HT1080 (cell line): ENCODE data around the gene SMARCC2. TPM values are rescaled to one million over a fixed set of nuclear protein-coding genes. Genes with fewer than 3 reads are reported as not detected.
A peak's percentile ranks its signal among the peaks of the same experiment; 100 is the strongest.
"Not testable (repeated sequence)": the region's sequence is repeated elsewhere in the genome, so short reads cannot be mapped to it uniquely, and the experiment has no call there.

Source experiments
- DNase-seq: peaks from one replicate; pipeline ENCODE4 v3.0.0-alpha.2; 2015; ENCODE audit warnings: low read depth
- total RNA-seq: library from RNA; depleted of rRNA; stranded (reverse); fragments of >200 nt; shearing (Covaris generic); gene quantifications from 2 replicates; pipeline ENCODE4 v1.2.3, GENCODE V29; 2014

SMARCC2 gene
- total RNA-seq, 1 experiment from 2014 or later = 44.3 TPM

GRCh38 chr12:56164345-56164729 lies 24.9 kb downstream of the SMARCC2 start:
- no peak for DNase-seq

GRCh38 chr12:56163533-56164344 lies 25.5 kb downstream of the SMARCC2 start:
- DNase-seq = no peak

GRCh38 chr12:56162468-56163290 lies 26.6 kb downstream of the SMARCC2 start:
- no peak for DNase-seq

DNA sequence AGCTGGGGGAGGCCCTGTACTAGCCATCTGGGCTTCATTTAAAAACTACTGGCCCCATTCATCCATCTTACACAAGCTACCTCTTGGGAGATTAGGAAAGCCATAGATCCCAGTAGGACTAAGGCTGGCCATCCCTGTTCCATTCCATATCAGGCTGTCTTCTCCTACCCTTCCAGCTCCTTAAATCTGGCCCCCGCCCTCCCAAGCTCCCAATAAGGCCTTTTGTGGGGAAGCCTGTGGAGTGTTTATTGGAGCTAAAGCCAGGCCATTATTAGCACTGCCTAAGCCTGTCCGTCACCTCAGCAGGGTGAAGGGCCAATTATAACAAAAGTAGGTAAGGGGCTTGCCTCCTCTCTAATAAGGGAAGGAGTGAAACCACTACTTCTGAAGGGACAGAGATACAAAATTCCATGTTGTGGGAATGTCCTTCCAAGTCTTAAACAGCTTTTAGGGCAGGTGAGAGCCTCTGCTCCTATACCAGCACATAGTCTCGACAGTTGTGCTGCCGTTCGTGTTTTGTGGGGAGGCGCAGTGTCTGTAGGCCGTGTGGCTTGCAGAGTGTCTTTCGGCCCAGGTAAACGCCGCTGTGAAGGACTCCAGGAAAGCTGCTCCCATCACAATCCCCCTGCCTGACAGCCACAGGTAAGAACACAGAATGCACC lies 27.5 kb downstream of the SMARCC2 start:
- DNase-seq = no peak

GRCh38 chr12:56160894-56161689 lies 28.2 kb downstream of the SMARCC2 start:
- no peak for DNase-seq

- peak; percentile 87 for DNase-seq
Observed at GRCh38 chr12:56160193-56160763, 29.0 kb downstream of the SMARCC2 start.

DNA sequence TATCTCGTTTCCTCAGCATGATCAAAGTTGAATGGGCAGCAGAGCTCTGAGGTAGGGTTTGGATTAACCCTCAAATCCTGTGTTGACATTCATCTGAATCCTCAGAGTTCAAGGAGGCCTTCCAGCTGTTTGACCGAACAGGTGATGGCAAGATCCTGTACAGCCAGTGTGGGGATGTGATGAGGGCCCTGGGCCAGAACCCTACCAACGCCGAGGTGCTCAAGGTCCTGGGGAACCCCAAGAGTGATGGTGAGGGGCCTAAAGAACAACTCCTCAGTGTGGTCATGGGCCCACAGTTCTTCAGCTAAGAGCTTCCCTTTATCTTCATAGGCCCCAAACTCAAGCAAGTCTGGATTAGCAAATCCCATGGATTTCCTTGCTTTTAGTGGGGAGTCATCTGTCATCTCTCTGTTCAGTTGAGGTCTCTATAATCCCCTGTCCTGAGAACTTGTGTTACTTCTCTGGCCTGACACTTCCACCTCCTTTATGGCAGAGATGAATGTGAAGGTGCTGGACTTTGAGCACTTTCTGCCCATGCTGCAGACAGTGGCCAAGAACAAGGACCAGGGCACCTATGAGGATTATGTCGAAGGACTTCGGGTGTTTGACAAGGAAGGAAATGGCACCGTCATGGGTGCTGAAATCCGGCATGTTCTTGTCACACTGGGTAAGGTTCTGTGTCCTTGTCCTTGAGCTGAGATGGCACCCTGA lies 29.6 kb downstream of the SMARCC2 start:
- no peak for DNase-seq

- DNase-seq = peak; percentile 68
Observed at GRCh38 chr12:56158926-56159461, 30.3 kb downstream of the SMARCC2 start.

GRCh38 chr12:56158029-56158925 lies 31.0 kb downstream of the SMARCC2 start, which contains the start of gene MYL6:
TSS of gene MYL6 (plus strand) at chr12:56158359. CDS start at chr12:56158402, 43 bp downstream.
- DNase-seq = peak; percentile 93

DNA sequence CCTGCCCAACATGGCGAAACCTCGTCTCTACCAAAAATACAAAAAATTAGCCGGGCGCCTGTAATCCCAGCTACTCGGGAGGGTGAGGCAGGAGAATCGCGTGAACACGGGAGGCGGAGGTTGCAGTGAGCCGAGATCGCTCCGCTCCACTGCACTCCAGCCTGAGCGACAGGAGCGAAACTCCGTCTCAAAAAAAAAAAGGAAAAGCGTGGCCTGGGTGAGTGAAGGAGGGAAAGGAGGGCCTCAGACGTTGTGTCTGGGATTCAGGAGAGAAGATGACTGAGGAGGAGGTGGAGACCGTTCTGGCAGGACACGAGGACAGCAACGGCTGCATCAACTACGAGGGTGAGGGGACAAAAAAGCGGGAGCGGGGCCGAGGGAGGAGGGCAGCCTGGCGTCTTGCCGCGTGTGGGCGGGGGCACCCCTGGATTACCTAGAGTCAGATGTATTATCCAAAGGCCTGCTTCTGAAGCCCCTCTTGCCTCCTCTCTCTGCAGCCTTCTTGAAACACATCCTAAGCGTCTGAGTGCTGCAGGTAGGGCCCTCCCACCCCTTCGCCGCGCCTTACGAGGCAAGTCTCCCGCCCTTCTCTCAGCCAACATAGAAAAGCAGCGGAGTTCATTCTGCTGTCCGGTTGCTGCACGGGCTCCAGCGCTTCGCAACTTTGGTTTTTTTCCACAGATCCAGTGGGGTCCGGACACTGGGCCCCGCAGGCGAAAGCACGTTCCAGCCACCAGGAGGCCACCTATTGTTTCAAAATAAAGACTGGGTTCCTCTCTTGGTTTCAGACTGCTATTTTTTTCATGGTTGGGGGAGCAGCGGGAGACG lies 31.9 kb downstream of the SMARCC2 start:
- DNase-seq = peak; percentile 88

DNA sequence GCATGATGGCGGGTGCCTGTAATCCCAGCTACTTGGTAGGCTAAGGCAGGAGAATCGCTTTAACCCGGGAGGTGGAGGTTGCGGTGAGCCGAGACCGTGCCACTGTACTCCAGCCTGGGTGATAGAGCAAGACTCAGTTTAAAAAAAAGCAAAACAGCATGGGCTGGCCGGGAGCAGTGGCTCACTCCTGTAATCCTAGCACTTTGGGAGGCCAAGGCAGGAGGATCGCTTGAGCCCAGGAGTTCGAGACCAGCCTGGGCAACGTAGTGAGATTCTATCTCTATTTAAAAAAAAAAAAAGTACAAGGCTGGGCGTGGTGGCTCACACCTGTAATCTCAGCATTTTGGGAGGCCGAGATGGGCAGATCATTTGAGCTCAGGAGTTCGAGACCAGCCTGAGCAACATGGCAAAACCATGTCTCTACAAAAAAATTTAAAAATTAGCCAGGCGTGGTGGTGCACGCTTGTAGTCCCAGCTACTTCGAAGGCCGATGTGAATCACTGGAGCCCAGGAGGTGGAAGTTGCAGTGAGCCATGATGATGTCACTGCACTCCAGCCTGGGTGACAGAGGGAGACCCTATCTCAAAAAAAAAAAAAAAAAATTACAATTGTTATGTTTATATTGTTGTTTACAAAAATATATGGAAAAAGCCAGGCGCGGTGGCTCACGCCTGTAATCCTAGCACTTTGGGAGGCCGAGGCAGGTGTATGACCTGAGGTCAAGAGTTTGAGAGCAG lies 32.7 kb downstream of the SMARCC2 start:
- not testable (repeated sequence) for DNase-seq

- DNase-seq = no peak
Observed at GRCh38 chr12:56155256-56155845, 33.9 kb downstream of the SMARCC2 start.

DNA sequence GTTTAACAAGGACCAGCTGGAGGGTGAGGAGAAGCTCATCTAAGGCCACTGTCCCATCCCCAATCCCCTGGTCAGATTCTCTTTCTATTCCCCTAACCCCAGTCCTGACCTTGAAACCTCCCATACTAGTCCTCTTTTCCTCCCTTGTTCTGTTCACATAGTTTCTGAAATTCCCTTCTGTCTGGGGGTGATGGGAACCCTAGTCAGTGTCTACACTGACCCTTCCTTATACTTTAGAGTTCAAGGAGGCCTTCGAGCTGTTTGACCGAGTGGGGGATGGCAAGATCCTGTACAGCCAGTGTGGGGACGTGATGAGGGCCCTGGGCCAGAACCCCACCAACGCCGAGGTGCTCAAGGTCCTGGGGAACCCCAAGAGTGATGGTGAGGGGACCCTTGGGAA lies 34.5 kb downstream of the SMARCC2 start:
- no peak for DNase-seq

DNA sequence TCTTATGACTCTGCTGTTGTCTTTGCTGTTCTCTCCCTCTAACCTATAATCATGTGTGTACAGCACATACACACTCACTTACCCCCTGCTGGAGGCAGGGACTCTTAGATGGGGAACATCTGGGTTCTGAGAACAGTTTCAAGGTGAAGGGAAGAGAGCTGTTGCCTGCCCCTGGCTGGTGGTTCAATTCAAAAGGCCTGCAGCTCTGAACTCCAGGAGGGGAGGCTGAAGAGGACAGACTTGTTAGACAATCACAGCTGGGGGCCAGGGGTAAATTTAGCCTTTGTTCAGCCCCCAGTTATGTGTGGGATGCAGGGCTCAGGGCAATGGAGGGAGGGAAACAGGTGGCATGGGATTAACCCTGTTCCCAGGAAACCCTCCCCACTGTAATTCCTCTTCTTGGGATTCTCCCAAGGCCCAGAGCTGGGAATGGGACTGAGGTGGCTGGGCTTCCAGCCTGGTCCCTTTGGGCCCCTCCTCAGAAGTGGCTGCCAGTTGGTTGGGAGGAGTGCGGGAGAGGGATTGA lies 35.0 kb downstream of the SMARCC2 start:
- DNase-seq = no peak

DNA sequence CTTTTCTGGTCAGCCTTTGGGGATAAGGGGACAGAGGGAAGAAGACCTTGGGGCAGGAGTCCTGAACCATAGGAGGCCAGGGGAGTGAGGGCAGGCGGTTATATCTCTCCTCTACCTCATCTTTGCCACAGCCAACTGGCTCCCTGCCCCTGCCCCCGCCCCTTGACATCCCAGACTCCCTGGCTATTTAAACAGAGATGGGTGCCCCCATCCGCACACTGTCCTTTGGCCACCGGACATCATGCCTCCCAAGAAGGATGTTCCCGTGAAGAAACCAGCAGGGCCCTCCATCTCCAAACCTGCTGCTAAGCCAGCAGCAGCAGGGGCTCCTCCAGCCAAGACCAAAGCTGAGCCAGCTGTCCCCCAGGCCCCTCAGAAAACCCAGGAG lies 35.6 kb downstream of the SMARCC2 start:
- no peak for DNase-seq
